ENCODE data around the gene CAMTA1. TPM values are rescaled to one million over a fixed set of nuclear protein-coding genes. Genes with fewer than 3 reads are reported as not detected.

The CAMTA1 gene
- total RNA-seq, 1 donor, result 71.6 TPM

DNA sequence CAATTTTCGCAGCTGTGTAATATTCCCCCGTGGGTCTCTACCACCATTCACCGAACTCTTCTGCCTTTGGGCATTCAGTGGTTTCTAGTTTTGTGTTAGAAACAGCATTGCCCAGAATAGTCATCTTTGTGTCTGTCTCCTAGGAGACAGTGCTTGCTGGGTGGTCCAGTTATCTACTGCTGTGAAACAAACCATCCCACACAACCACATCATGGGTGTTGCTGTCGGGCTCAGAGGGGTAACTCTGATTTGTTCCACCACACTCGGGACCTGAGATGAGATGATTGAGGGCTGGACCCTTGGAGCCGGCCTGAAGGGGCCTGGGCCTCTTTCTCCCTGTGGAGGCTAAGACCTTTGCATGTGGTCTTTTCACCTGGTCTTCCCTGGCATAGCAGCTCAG lies 558.6 kb downstream of the CAMTA1 start:
- Histone ChIP-seq H3K4me1 (ENCODE audit: insufficient read depth, low read length) (no peaks in the 10 kb centered on the region), H3K27me3 (ENCODE audit: insufficient read depth, low read length) (no peaks in the 10 kb centered on the region), H3K9me3 (ENCODE audit: low read depth, low read length) (no peaks in the 10 kb centered on the region), H3K4me3 (ENCODE audit: low read length) (no peak overlapping the region)

DNA sequence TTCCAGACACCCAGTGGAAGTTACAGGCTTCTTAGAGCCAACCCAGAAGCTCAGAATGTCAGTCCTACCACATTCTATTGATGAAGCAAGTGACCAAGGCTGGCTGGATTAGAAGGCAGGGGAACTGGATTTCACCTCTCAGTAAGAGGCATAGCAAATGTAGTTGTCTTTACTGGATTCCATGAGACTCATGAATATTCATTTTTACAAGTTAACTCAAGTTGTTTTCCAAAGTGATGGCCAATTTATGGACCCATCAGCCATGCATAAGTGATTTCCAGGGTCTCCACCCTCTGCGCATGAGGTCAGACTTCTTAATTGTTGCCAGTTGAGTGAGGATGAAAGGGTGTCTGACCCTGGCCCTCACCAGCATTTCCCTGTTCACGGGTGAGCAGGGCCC lies 559.0 kb downstream of the CAMTA1 start:
- no peak overlapping the region for H3K4me3 ChIP-seq (ENCODE audit: low read length)
- H3K27me3 ChIP-seq (ENCODE audit: insufficient read depth, low read length), result no peaks in the 10 kb centered on the region
- no peaks in the 10 kb centered on the region for H3K4me1 ChIP-seq (ENCODE audit: insufficient read depth, low read length)
- H3K9me3 ChIP-seq (ENCODE audit: low read depth, low read length), result no peaks in the 10 kb centered on the region

DNA sequence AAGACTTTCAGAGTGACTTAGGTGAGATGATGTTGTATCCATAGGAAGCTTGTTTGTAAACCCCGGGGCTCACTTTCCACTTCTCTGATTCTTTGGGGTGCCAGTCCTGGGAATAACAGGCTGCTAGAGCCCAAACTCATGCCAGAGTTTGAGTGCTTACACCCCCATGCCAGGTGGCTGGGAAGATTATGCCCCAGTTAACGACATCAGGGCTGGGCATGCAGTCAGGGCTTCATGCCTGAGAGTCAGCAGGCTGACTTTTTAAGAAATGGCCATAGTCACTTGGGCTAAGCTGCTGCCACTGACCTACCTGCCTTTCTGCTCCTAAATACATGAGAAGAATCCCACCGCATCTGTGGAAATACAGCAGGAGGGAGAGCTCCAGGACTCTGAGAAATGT lies 560.3 kb downstream of the CAMTA1 start:
- Histone ChIP-seq H3K9me3 (ENCODE audit: low read depth, low read length) (no peaks in the 10 kb centered on the region), H3K4me3 (ENCODE audit: low read length) (no peak overlapping the region), H3K27me3 (ENCODE audit: insufficient read depth, low read length) (no peaks in the 10 kb centered on the region), H3K4me1 (ENCODE audit: insufficient read depth, low read length) (no peaks in the 10 kb centered on the region)

DNA sequence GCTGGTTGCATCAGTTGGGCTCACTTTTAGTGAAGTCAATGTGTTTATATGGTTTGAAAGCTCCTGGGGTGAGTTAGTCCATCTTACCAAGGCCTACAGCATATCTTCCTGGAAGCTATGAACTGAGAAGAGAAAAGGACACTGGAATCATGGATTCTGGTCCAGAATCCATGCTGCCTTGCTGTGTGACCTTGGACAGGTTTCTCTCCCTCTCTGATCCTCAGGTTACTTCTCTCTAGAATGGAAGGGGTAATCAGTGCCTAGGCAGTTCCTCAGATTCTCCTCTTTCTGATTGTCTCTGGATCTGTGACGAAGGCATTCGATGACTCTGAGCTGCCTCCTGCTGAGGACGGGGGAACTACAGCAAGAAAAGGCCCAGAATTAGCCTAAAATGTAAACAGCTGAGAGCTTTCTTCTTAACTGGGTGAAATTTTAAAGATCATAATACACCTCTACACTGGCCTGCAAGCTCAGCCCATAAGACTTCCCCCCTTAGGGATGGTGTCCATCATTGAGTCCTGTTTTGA lies 560.9 kb downstream of the CAMTA1 start:
- Histone ChIP-seq H3K9me3 (ENCODE audit: low read depth, low read length) (no peaks in the 10 kb centered on the region), H3K27me3 (ENCODE audit: insufficient read depth, low read length) (no peaks in the 10 kb centered on the region), H3K4me3 (ENCODE audit: low read length) (no peak overlapping the region), H3K4me1 (ENCODE audit: insufficient read depth, low read length) (no peaks in the 10 kb centered on the region)

DNA sequence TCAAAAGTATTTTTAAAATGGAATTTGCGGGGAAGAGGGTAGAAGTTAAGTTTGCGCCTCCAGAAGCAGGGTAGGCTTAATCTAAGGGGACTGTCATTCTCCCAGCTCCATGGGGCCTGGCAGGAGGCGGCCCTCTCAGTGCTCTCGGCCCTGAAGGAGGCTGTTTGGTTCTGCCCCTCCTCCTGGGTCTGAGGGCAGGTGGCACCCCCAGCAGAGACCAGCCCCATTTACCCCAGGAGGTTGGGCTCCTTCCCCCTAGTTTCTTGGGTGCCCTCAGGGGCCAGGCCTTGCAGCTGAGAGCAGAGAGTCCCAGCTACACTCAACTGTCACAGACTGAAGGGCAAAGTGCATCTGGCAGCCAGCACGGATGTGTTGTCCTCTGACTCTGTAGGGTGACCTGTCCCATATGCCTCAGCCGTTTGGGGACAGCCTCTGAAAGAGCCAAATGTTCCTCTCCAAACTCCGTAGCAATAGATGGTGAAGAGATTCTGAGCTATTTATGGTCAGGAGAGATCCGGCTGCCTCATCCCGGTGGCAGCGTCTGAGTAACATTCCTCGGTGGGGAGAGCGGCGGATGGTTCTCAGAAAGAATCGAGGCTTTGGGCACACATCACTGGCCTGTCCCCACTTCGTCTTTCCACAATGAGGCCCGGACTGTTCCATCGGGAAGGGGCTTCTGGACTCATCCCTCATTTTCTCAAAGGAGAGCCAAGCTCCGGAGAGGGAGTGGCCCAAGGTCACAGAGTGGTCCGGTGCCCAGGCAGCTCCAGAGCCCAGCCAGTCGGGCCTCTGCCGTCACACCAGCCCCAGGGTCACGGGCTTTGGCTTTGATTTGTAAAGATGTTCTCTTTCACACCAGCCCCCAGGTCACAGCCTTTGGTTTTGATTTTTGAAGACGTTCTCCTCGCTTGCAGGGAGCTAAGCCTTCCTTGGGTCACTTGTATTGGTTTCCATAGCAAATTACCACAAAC lies 561.6 kb downstream of the CAMTA1 start:
- H3K4me1 ChIP-seq (ENCODE audit: insufficient read depth, low read length), result no peaks in the 10 kb centered on the region
- no peaks in the 10 kb centered on the region for H3K27me3 ChIP-seq (ENCODE audit: insufficient read depth, low read length)
- H3K4me3 ChIP-seq (ENCODE audit: low read length), result no peak overlapping the region
- H3K9me3 ChIP-seq (ENCODE audit: low read depth, low read length), result no peaks in the 10 kb centered on the region

DNA sequence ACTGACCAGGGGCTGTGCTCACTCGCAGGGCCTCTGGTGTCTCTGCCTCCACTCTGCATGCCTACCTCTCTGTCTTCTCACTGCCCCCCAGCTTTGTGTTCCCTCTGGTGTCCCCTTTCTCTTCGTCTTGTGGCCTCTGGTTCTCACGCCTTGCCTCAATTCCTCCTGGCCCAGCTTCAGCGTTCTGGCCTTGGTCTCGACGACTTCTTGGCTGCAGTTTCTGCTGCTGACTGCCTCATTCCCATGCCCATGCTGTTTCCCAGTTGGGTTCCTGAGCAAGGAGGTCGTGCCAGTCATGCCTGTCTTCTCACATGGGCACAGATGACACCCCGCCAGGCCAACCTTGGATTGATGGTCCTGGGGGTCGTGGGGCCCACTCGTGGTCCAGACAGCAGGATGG lies 562.8 kb downstream of the CAMTA1 start:
- Histone ChIP-seq H3K27me3 (ENCODE audit: insufficient read depth, low read length) (no peaks in the 10 kb centered on the region), H3K9me3 (ENCODE audit: low read depth, low read length) (no peaks in the 10 kb centered on the region), H3K4me3 (ENCODE audit: low read length) (no peak overlapping the region), H3K4me1 (ENCODE audit: insufficient read depth, low read length) (no peaks in the 10 kb centered on the region)

DNA sequence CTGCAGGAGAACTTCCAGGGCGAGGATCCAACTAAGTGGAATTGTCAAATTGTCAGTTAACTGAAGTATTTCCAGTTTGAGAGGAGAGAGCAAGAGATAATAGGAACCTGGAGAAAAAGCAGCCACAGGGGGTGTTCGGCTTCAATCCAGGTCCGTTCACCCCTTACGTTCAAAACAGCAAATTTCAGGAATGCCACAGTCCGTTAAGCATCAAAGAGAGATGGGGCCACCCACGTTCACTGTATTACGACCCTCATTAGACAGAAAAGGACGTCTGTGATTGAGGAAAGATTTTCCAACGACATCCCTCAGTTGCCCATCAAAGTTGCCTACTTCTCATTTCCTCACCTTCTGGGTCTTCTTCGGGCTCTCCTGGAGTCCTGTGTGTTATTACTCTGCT lies 563.3 kb downstream of the CAMTA1 start:
- no peaks in the 10 kb centered on the region for H3K27me3 ChIP-seq (ENCODE audit: insufficient read depth, low read length)
- H3K4me3 ChIP-seq (ENCODE audit: low read length), result no peak overlapping the region
- no peaks in the 10 kb centered on the region for H3K4me1 ChIP-seq (ENCODE audit: insufficient read depth, low read length)
- no peaks in the 10 kb centered on the region for H3K9me3 ChIP-seq (ENCODE audit: low read depth, low read length)

DNA sequence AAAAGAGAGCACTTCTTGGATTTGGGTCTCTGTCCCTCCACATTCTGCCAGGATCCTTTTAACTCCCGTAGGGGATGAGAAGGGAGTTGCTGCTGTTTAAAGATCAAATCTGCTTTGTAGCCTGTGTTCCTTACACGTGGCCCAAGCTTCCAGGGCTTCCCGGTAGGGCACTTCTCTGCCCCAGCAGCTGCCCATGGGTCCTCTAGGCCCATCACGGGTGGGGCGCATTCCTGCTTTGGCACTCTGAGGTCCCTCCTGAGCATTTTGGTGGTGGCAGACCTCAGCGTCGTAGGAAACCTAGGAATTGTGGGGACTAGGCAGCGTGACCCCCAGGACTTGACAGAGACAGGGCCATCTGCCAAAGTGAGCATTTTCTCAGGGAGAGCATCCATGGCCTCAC lies 565.5 kb downstream of the CAMTA1 start:
- no peaks in the 10 kb centered on the region for H3K9me3 ChIP-seq (ENCODE audit: low read depth, low read length)
- no peaks in the 10 kb centered on the region for H3K27me3 ChIP-seq (ENCODE audit: insufficient read depth, low read length)
- no peaks in the 10 kb centered on the region for H3K4me1 ChIP-seq (ENCODE audit: insufficient read depth, low read length)
- H3K4me3 ChIP-seq (ENCODE audit: low read length), result no peak overlapping the region

DNA sequence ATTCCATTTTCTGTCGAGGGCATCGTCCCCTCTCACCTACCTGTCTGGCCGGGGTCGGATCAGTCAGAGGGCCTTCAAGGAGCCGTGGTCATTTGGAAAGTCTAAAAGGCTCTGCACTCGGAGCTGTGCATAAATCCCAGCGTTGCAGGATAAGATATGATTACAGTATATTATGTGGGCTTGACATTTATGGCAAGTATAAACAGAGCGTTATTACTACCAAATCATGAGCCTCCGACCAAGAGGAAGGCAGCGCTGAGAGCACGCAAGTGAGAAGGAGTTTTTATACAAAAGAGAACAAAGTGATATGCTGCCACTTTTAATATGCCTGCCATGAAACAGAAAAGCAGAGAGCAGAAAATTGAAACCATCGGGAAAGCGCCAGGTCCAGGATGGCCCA lies 566.4 kb downstream of the CAMTA1 start:
- Histone ChIP-seq H3K27me3 (ENCODE audit: insufficient read depth, low read length) (no peaks in the 10 kb centered on the region), H3K9me3 (ENCODE audit: low read depth, low read length) (no peaks in the 10 kb centered on the region), H3K4me3 (ENCODE audit: low read length) (no peak overlapping the region), H3K4me1 (ENCODE audit: insufficient read depth, low read length) (no peaks in the 10 kb centered on the region)

DNA sequence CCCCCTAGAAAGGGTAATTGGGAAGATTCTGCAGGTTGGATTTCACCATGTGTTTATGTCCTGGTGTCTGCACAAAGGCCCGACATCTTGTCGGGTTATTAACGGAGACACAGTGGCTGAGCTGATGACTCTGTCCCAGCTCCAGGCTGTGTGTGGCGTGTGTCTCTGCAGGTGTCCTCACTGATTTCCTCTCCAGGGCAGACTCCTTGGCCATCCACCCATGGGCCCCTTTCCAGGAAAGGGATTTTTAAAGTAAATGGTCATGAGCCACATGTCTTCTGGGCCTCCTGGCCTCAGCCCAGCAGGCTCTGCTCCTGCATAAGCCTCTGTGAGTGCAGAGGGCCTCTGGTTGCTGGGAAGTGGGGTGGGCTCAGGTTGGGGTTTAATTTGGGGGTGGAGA lies 567.1 kb downstream of the CAMTA1 start:
- no peaks in the 10 kb centered on the region for H3K27me3 ChIP-seq (ENCODE audit: insufficient read depth, low read length)
- no peak overlapping the region for H3K4me3 ChIP-seq (ENCODE audit: low read length)
- H3K9me3 ChIP-seq (ENCODE audit: low read depth, low read length), result no peaks in the 10 kb centered on the region
- H3K4me1 ChIP-seq (ENCODE audit: insufficient read depth, low read length), result no peaks in the 10 kb centered on the region

DNA sequence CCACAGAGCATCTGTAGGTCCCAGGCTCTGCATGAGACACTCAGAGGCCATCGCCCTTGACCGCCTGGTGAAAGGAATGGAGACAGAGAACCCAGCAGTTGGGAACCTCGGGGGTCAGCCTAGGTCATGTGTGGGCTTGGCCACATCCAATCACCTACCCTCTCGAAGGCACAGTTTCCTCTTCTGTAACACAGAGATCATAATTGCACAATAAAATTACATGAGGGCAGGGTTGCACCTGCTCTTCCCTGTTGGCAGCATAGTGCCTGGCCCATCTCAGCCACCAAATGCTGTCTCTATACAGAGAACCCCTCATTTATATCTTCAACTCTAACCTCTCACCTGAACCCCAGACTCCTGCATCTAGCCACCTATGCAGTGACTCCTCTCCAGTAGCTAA lies 567.7 kb downstream of the CAMTA1 start:
- H3K9me3 ChIP-seq (ENCODE audit: low read depth, low read length), result no peaks in the 10 kb centered on the region
- H3K4me1 ChIP-seq (ENCODE audit: insufficient read depth, low read length), result no peaks in the 10 kb centered on the region
- no peaks in the 10 kb centered on the region for H3K27me3 ChIP-seq (ENCODE audit: insufficient read depth, low read length)
- no peak overlapping the region for H3K4me3 ChIP-seq (ENCODE audit: low read length)

DNA sequence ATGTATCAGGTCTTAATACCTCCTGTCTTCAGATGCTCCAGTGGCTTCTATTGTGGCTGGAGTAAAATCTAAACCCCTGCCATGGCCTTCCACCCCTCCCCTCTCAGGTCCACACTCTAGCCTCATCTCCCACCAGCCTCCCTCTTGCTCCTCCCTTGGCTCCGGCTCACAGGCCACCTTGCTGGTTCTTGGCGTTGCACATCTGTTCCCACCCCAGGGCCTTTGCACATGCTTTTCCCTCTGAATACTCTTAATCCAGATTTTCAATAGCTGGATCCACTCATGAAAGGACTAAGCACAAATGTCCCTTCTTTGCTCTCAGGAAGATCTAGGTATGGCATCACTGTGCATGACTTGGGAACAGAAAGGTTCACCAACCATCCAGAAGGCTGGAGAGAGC lies 570.4 kb downstream of the CAMTA1 start:
- no peaks in the 10 kb centered on the region for H3K4me1 ChIP-seq (ENCODE audit: insufficient read depth, low read length)
- no peak overlapping the region for H3K4me3 ChIP-seq (ENCODE audit: low read length)
- H3K9me3 ChIP-seq (ENCODE audit: low read depth, low read length), result no peaks in the 10 kb centered on the region
- no peaks in the 10 kb centered on the region for H3K27me3 ChIP-seq (ENCODE audit: insufficient read depth, low read length)

DNA sequence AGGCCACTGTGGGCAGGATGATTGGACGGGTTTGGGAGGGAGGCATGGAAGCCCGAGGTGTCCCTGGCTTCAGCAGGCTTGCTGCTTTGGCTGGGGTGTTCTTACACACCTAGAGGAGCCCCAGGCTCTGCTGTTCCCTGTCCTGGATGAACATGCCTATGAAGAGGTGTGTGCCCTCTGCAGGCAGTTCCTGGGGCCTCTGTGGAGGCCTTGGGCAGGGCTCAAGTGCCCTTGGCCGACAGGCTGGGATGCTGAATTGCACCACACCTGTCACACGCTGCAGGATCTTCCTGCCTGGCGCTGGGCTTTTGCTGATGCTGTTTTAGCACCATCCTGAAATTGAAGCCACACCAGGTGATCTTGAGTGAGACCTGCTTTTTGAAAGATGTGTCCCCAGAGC lies 570.8 kb downstream of the CAMTA1 start:
- Histone ChIP-seq H3K4me1 (ENCODE audit: insufficient read depth, low read length) (no peaks in the 10 kb centered on the region), H3K27me3 (ENCODE audit: insufficient read depth, low read length) (no peaks in the 10 kb centered on the region), H3K4me3 (ENCODE audit: low read length) (no peak overlapping the region), H3K9me3 (ENCODE audit: low read depth, low read length) (no peaks in the 10 kb centered on the region)

DNA sequence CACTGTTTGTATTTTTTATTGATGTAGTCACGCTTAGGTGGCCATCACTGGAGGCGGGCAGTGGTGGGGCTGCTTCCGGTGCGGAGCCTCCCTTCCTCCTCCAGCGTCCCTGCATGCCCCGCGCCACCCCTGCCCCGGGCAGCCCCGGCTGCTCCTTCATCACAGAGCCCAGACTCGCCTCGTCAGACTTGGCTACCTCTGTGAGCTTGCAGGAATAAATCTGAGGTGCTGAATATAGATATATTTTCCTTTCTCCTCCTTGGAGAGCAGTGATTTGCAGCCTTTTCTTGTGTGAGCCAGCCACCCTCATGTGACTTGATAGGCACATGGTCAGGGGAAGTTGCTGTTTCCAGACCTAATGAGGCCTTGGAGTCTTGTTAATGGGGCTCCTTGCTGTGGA lies 573.2 kb downstream of the CAMTA1 start:
- Histone ChIP-seq H3K4me3 (ENCODE audit: low read length) (no peak overlapping the region), H3K27me3 (ENCODE audit: insufficient read depth, low read length) (no peaks in the 10 kb centered on the region), H3K9me3 (ENCODE audit: low read depth, low read length) (no peaks in the 10 kb centered on the region), H3K4me1 (ENCODE audit: insufficient read depth, low read length) (no peaks in the 10 kb centered on the region)

DNA sequence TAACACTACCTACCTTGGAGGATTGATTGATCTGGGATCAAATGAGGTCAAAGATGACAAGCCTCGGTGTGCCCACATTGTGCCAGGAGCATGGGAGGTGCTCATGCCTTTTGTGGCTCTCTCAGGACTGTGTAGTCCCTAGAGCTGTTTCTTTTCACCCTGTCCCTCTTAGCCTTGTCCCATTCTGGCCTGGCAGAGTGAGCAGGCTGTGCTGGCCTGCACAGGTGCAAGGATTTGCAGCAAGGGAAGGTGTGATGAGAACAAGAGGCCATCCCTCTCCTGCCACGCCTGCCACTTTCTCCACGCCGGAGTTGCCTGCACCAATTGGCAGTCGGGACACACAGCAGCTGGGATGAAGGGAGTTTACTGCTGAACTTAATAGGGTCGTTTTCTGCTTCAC lies 575.3 kb downstream of the CAMTA1 start:
- H3K4me3 ChIP-seq (ENCODE audit: low read length), result no peak overlapping the region
- H3K4me1 ChIP-seq (ENCODE audit: insufficient read depth, low read length), result no peaks in the 10 kb centered on the region
- H3K27me3 ChIP-seq (ENCODE audit: insufficient read depth, low read length), result no peaks in the 10 kb centered on the region
- no peaks in the 10 kb centered on the region for H3K9me3 ChIP-seq (ENCODE audit: low read depth, low read length)

DNA sequence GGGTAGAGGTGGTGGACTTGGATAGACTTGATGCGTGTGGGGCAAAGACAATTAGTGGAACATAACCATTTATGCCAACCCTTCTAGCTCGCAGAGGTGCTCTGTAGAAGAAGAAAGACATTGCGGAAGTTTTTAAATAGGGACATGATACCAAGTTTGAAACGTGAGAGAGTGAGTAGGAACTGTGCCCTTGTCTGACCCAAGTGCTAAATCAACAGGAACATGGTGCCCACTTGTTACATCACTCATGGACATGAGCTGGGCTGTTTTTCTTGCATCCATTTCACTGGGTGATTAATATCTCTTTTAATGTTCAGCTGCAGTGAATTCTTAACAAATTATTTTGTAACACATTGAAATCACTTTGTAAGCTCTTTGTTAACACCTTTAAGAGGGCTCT lies 577.7 kb downstream of the CAMTA1 start:
- no peaks in the 10 kb centered on the region for H3K4me1 ChIP-seq (ENCODE audit: insufficient read depth, low read length)
- no peaks in the 10 kb centered on the region for H3K9me3 ChIP-seq (ENCODE audit: low read depth, low read length)

More for the DNA sequence above, 577.7 kb downstream of the CAMTA1 start:
- H3K27me3 ChIP-seq (ENCODE audit: insufficient read depth, low read length), result no peaks in the 10 kb centered on the region
- H3K4me3 ChIP-seq (ENCODE audit: low read length), result no peak overlapping the region
